RWPE2 (cell line): ENCODE data around the gene HK3.

Experiments used
- ATAC-seq: fragments of 200-7000 bp; cut with Tn5 transposase; 3 replicates; pipeline ENCODE4 v1.9.1; 2021; ENCODE audit warnings: low read depth
- DNase-seq: peaks from one replicate; pipeline ENCODE4 v3.0.0-alpha.2; 2020; ENCODE audit warnings: low spot score
- H3K27ac ChIP-seq: fragments of 450-650 bp; 2 replicates; pipeline ENCODE4 v1.5.1; 2017; ENCODE audit warnings: mild to moderate bottlenecking; ENCODE audit not compliant: poor library complexity, severe bottlenecking
- H3K27me3 ChIP-seq: fragments of 250-450 bp; sonication (Bioruptor Pico); 2 replicates; pipeline ENCODE4 v1.5.1; 2021; ENCODE audit warnings: mild to moderate bottlenecking, moderate library complexity; ENCODE audit not compliant: insufficient read depth, poor library complexity, severe bottlenecking
- H3K36me3 ChIP-seq: fragments of 250-450 bp; sonication (Bioruptor Pico); 2 replicates; pipeline ENCODE4 v1.5.1; 2020; ENCODE audit warnings: low read depth, mild to moderate bottlenecking, moderate library complexity
- H3K4me1 ChIP-seq: fragments of 250-450 bp; sonication (Bioruptor Pico); 2 replicates; pipeline ENCODE4 v1.5.1; 2021; ENCODE audit warnings: mild to moderate bottlenecking, moderate library complexity; ENCODE audit not compliant: insufficient read depth, poor library complexity, severe bottlenecking
- H3K4me3 ChIP-seq: fragments of 250-450 bp; sonication (Bioruptor Pico); 2 replicates; pipeline ENCODE4 v1.5.1; 2021; ENCODE audit warnings: mild to moderate bottlenecking, moderate library complexity; ENCODE audit not compliant: severe bottlenecking
- H3K9me3 ChIP-seq: fragments of 250-450 bp; sonication (Bioruptor Pico); 2 replicates; pipeline ENCODE4 v1.5.1; 2021; ENCODE audit warnings: mild to moderate bottlenecking, moderate library complexity; ENCODE audit not compliant: severe bottlenecking
- TF ChIP-seq, protein P1 (sequence below): fragments of 450-650 bp; IDR thresholded peaks from one replicate; pipeline ENCODE4 v1.5.1; 2017; ENCODE audit warnings: mild to moderate bottlenecking, moderate library complexity; ENCODE audit not compliant: poor library complexity, severe bottlenecking

The HK3 gene

DNA sequence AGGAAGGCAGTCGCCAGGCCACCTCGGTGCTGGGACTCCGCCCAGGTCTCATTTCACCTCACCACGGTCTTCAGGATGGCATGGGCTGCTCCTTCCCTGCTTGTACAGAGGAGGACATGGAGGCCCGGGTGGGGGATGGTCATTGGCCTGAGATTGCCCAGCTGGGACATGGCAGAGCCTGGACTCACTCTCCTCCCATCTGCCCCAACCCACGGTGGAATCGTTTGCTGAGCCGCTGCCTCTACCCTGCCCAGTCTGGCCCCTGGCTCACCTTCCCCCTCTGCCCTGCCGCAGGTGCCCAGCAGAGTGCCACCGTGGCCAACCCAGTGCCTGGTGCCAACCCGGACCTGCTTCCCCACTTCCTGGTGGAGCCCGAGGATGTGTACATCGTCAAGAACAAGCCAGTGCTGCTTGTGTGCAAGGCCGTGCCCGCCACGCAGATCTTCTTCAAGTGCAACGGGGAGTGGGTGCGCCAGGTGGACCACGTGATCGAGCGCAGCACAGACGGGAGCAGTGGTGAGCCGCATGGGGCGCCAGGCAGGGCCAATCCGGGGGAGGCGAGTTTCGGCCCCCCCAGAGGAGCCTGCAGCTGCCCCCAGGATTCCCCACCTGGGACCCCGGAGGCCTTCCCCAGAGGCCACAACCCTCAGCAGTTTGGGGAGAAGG is 36.7 kb downstream of the HK3 start:
- ATAC-seq = peak; percentile 37; the same call in 2 of the 3 replicates
- H3K4me3 ChIP-seq = no peak overlapping the region
- H3K27me3 ChIP-seq = peaks cover 72% of the 10 kb centered on the region
- no peaks in the 10 kb centered on the region for H3K36me3 ChIP-seq
- H3K9me3 ChIP-seq = no peaks in the 10 kb centered on the region
- H3K4me1 ChIP-seq = no peaks in the 10 kb centered on the region
- TF ChIP-seq, protein P1, sequence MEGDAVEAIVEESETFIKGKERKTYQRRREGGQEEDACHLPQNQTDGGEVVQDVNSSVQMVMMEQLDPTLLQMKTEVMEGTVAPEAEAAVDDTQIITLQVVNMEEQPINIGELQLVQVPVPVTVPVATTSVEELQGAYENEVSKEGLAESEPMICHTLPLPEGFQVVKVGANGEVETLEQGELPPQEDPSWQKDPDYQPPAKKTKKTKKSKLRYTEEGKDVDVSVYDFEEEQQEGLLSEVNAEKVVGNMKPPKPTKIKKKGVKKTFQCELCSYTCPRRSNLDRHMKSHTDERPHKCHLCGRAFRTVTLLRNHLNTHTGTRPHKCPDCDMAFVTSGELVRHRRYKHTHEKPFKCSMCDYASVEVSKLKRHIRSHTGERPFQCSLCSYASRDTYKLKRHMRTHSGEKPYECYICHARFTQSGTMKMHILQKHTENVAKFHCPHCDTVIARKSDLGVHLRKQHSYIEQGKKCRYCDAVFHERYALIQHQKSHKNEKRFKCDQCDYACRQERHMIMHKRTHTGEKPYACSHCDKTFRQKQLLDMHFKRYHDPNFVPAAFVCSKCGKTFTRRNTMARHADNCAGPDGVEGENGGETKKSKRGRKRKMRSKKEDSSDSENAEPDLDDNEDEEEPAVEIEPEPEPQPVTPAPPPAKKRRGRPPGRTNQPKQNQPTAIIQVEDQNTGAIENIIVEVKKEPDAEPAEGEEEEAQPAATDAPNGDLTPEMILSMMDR = no peak
- DNase-seq = no peak
- no peak overlapping the region for H3K27ac ChIP-seq

DNA sequence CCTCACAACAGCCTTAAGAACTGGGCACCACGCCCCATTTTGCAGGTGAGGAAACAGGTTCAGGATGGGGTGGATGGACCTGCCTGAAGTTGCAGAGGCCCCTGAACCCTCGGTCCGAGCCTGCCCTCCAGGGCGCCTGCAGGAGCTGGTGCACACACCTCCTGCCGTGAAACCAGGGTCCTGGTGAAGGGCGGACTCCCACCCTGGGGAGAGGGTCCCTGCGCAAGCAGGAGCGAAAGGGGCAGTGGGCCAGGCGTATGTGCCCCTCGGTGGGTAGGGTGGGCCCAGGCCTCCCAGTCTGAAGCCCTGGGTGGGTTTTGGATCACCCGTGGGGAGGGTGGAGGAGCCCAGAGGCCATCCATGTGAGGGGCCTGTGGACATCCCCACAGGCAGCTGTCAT is 37.9 kb downstream of the HK3 start:
- Histone ChIP-seq H3K4me1 (no peaks in the 10 kb centered on the region), H3K4me3 (no peak overlapping the region), H3K9me3 (no peaks in the 10 kb centered on the region), H3K27ac (no peak overlapping the region), H3K36me3 (no peaks in the 10 kb centered on the region), H3K27me3 (peaks cover 70% of the 10 kb centered on the region)
- TF ChIP-seq, protein P1 = no peak
- ATAC-seq (no peak), DNase-seq (no peak)

DNA sequence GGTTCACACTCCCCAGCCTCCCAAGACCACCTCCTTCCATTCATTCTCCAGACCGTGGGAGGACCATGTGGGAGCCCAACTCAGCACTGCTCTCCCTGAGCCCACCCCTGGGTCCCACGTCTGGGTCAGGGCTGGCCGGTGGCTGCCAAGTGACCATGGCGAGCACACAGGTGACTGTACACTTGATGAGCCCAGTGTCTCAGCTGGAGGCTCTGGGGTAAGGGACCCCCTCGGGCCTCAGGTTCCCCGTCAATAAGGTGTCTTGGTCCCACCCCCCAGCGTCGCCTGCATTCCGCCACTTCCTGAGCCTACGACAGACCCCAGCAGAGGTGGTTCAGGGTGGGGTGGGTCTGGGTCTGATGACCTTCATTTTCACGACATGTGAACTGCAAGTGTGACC is 38.8 kb downstream of the HK3 start:
- DNase-seq (no peak), ATAC-seq (no peak)
- no peak overlapping the region for H3K4me3 ChIP-seq
- no peak overlapping the region for H3K27ac ChIP-seq
- no peaks in the 10 kb centered on the region for H3K9me3 ChIP-seq
- TF ChIP-seq, protein P1 = no peak
- H3K4me1 ChIP-seq = no peaks in the 10 kb centered on the region
- no peaks in the 10 kb centered on the region for H3K36me3 ChIP-seq
- H3K27me3 ChIP-seq = peaks cover 61% of the 10 kb centered on the region

DNA sequence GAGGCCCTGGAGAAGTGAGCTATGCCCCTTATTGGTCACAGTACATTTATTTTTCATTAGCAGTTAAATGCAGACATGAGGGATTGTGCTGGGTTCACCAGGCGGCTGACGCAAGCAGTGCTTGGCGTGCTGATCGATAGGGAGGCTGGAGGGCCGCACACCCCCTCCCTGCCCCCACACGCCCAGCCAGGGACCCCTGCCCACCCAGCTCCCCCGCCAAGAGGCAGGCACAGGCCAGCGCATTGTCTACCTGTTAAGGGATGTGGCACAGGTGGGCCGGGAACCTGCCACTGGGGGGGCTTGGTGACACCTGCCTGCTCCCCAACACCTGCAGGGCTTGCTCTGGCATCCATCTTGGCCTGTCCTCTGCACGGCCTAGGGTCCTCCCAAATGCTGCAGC is 39.2 kb downstream of the HK3 start:
- no peak overlapping the region for H3K27ac ChIP-seq
- no peaks in the 10 kb centered on the region for H3K36me3 ChIP-seq
- peaks cover 56% of the 10 kb centered on the region for H3K27me3 ChIP-seq
- DNase-seq (no peak), ATAC-seq (no peak)
- H3K4me1 ChIP-seq = no peaks in the 10 kb centered on the region
- TF ChIP-seq, protein P1 = no peak
- no peak overlapping the region for H3K4me3 ChIP-seq
- H3K9me3 ChIP-seq = no peaks in the 10 kb centered on the region

DNA sequence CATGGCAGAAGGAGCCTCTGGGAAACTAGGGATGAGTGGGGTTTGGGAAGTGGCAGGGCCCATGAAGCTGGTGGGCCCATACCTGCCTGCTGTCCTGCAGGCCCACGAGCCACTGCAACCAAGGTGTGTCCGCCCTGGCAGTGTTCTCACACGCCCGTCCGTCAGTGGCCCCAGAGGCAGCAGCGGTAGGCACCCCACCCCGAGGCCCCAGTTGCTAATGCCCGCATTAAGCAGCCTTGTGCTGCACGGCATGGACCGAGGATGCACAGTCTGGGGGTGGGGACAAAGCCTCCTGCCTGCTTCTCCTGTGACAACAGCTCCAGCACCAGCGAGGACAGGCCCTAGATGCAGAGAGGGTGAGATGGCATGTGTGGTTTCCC is 41.3 kb downstream of the HK3 start:
- Histone ChIP-seq H3K4me1 (no peaks in the 10 kb centered on the region), H3K36me3 (no peaks in the 10 kb centered on the region), H3K27me3 (peaks cover 43% of the 10 kb centered on the region), H3K4me3 (no peak overlapping the region), H3K9me3 (no peaks in the 10 kb centered on the region), H3K27ac (no peak overlapping the region)
- TF ChIP-seq, protein P1 = no peak
- ATAC-seq (no peak), DNase-seq (no peak)
